ENCODE data around the gene TMED10. TPM values are rescaled to one million over a fixed set of nuclear protein-coding genes. Genes with fewer than 3 reads are reported as not detected.

TMED10 gene
- total and polyA plus RNA-seq, 4 donors = 79.5 to 398 (median 274) TPM

GRCh38 chr14:75168586-75169335 is 7.7 kb downstream of the TMED10 start:
- Histone ChIP-seq H3K4me3 (no peak overlapping the region), H3K9me3 (ENCODE audit: control insufficient read depth in 4 of 4, insufficient read depth in 3 of 4, low read length in 3 of 4) (no peaks in the 10 kb centered on the region), H3K9ac (ENCODE audit: insufficient read depth in 1 of 2, low read length in 2 of 2) (no peak overlapping the region), H3K27me3 (ENCODE audit: control insufficient read depth in 3 of 3, insufficient read depth in 3 of 3, low read length in 2 of 3) (no peaks in the 10 kb centered on the region), H3K27ac (ENCODE audit: low read depth in 1 of 2, low read length in 1 of 2) (no peak overlapping the region), H3K36me3 (ENCODE audit: control insufficient read depth in 4 of 4, insufficient read depth in 4 of 4, low read length in 4 of 4) (peaks cover 0 to 1% (median 0%) of the 10 kb centered on the region in 4 donors), H3K4me1 (ENCODE audit: control insufficient read depth in 5 of 5, insufficient read depth in 5 of 5, low read length in 5 of 5) (peaks cover 0 to 15% (median 3%) of the 10 kb centered on the region in 5 donors)
- ATAC-seq (ENCODE audit: insufficient read depth, low FRiP score) (no peak), DNase-seq (no peak)
- TF ChIP-seq, protein P1, sequence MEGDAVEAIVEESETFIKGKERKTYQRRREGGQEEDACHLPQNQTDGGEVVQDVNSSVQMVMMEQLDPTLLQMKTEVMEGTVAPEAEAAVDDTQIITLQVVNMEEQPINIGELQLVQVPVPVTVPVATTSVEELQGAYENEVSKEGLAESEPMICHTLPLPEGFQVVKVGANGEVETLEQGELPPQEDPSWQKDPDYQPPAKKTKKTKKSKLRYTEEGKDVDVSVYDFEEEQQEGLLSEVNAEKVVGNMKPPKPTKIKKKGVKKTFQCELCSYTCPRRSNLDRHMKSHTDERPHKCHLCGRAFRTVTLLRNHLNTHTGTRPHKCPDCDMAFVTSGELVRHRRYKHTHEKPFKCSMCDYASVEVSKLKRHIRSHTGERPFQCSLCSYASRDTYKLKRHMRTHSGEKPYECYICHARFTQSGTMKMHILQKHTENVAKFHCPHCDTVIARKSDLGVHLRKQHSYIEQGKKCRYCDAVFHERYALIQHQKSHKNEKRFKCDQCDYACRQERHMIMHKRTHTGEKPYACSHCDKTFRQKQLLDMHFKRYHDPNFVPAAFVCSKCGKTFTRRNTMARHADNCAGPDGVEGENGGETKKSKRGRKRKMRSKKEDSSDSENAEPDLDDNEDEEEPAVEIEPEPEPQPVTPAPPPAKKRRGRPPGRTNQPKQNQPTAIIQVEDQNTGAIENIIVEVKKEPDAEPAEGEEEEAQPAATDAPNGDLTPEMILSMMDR (IDR thresholded peaks at IDR 0.05; ENCODE audit: control extremely low read depth, extremely low read depth) = no peak
- WGBS, 2 donors = 78 to 86% methylated on average over 3 of the region's 3 CpGs

GRCh38 chr14:75167325-75167724 is 9.1 kb downstream of the TMED10 start:
- TF ChIP-seq, protein P1 (IDR thresholded peaks at IDR 0.05; ENCODE audit: control extremely low read depth, extremely low read depth) = no peak
- H3K27me3 ChIP-seq (ENCODE audit: control insufficient read depth in 3 of 3, insufficient read depth in 3 of 3, low read length in 2 of 3) = no peaks in the 10 kb centered on the region
- 54 to 89% methylated on average over 2 of the region's 2 CpGs for WGBS, 2 donors
- H3K36me3 ChIP-seq (ENCODE audit: control insufficient read depth in 4 of 4, insufficient read depth in 4 of 4, low read length in 4 of 4) = peaks cover 0 to 4% (median under 1%) of the 10 kb centered on the region in 4 donors
- DNase-seq = no peak
- H3K9me3 ChIP-seq (ENCODE audit: control insufficient read depth in 4 of 4, insufficient read depth in 3 of 4, low read length in 3 of 4) = no peaks in the 10 kb centered on the region
- H3K27ac ChIP-seq (ENCODE audit: low read depth in 1 of 2, low read length in 1 of 2) = no peak overlapping the region
- no peak overlapping the region for H3K9ac ChIP-seq (ENCODE audit: insufficient read depth in 1 of 2, low read length in 2 of 2)
- ATAC-seq (ENCODE audit: insufficient read depth, low FRiP score) = peak; percentile 34
- peaks cover 0 to 15% (median 3%) of the 10 kb centered on the region in 5 donors for H3K4me1 ChIP-seq (ENCODE audit: control insufficient read depth in 5 of 5, insufficient read depth in 5 of 5, low read length in 5 of 5)
- no peak overlapping the region for H3K4me3 ChIP-seq

GRCh38 chr14:75165586-75166391 is 10.6 kb downstream of the TMED10 start:
- DNase-seq = no peak
- ATAC-seq (ENCODE audit: insufficient read depth, low FRiP score) = no peak
- H3K27ac ChIP-seq (ENCODE audit: low read depth in 1 of 2, low read length in 1 of 2) = peak overlapping the region in 1 of 2 donors; percentile 16
- TF ChIP-seq, protein P1 (IDR thresholded peaks at IDR 0.05; ENCODE audit: control extremely low read depth, extremely low read depth) = no peak
- WGBS, 2 donors = 73 to 80% methylated on average over 8 of the region's 8 CpGs
- H3K9me3 ChIP-seq (ENCODE audit: control insufficient read depth in 4 of 4, insufficient read depth in 3 of 4, low read length in 3 of 4) = no peaks in the 10 kb centered on the region
- H3K4me1 ChIP-seq (ENCODE audit: control insufficient read depth in 5 of 5, insufficient read depth in 5 of 5, low read length in 5 of 5) = peaks cover 0 to 22% (median 3%) of the 10 kb centered on the region in 5 donors
- H3K9ac ChIP-seq (ENCODE audit: insufficient read depth in 1 of 2, low read length in 2 of 2) = peak overlapping the region in 1 of 2 donors; percentile 27
- no peaks in the 10 kb centered on the region for H3K27me3 ChIP-seq (ENCODE audit: control insufficient read depth in 3 of 3, insufficient read depth in 3 of 3, low read length in 2 of 3)
- H3K4me3 ChIP-seq = no peak overlapping the region
- peaks cover 0 to 6% (median 1%) of the 10 kb centered on the region in 4 donors for H3K36me3 ChIP-seq (ENCODE audit: control insufficient read depth in 4 of 4, insufficient read depth in 4 of 4, low read length in 4 of 4)
